Upper lobe of left lung (tissue), 4 donors: ENCODE data around the gene MAP2K7.

Source experiments
- CTCF ChIP-seq, 6 experiments: fragments of 450-650 bp in 4 of 6; fragments of 200-600 bp in 2 of 6; sonication (generic) in 2 of 6; IDR thresholded peaks; one replicate each; pipeline ENCODE4 v1.5.1; 2016 to 2019; ENCODE audit warnings: antibody characterized with exemption in 6 of 6
- EP300 ChIP-seq, 4 donors: sonication (generic); formaldehyde crosslinking; IDR thresholded peaks; one replicate each; pipeline ENCODE4 v1.5.1; 2017; ENCODE audit warnings: antibody characterized with exemption in 4 of 4, control low read depth in 2 of 4

DNA sequence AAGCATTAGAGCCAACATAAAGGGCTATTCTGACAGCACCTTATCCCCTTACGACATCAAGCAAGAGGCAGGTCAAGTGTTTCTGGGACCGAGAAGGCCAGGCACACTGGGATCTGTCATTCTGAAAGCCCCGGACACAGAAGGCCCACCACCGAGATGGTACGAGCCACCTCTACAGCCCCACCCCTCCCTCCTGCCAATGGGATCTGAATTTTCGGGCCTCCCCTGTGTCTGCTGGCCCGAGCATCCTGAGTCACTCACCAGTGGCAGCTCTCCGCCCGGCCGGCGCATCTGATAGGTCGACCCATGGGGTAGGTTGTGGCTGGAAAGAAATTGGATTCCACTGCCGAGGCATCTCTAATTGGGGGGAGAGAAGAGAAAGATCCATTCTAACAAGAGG is 37.2 kb downstream of the MAP2K7 start:
- TF ChIP-seq CTCF (IDR thresholded peaks at IDR 0.05) (no peak), EP300 (IDR thresholded peaks at IDR 0.05) (no peak)
